HG03469 (cell line): ENCODE measurements around the gene MAU2.

Experiments used
- ATAC-seq: cut with Tn5 transposase; IDR thresholded peaks from one replicate; pipeline ENCODE4 v1.9.1; 2021; ENCODE audit warnings: mild to moderate bottlenecking, moderate library complexity, moderate number of reproducible peaks; ENCODE audit not compliant: unreplicated experiment

The MAU2 gene

GRCh38 chr19:19320361-19321140, at the start of gene MAU2, which contains the start of gene SUGP1:
TSS of gene MAU2 (plus strand) at chr19:19320829. CDS start at chr19:19320860, 31 bp downstream.
TSS of gene SUGP1 (minus strand) at chr19:19320509. CDS start at chr19:19320496, 13 bp downstream.
- peak; percentile 86 for ATAC-seq

- ATAC-seq, result no peak
Measured at GRCh38 chr19:19271828-19272599, 48.6 kb upstream of the MAU2 start.

- no peak for ATAC-seq
Measured at GRCh38 chr19:19274146-19274545, 46.5 kb upstream of the MAU2 start.

GRCh38 chr19:19274716-19275565, 45.7 kb upstream of the MAU2 start:
- ATAC-seq, result no peak

GRCh38 chr19:19276386-19276785, 44.2 kb upstream of the MAU2 start:
- no peak for ATAC-seq

- no peak for ATAC-seq
Measured at GRCh38 chr19:19276851-19277250, 43.8 kb upstream of the MAU2 start.

GRCh38 chr19:19278315-19278714, 42.3 kb upstream of the MAU2 start:
- ATAC-seq, result no peak

- no peak for ATAC-seq
Measured at GRCh38 chr19:19279062-19279612, 41.5 kb upstream of the MAU2 start.

GRCh38 chr19:19279853-19280252, 40.8 kb upstream of the MAU2 start:
- no peak for ATAC-seq

- ATAC-seq, result no peak
Measured at GRCh38 chr19:19280561-19280960, 40.1 kb upstream of the MAU2 start.

- no peak for ATAC-seq
Measured at GRCh38 chr19:19285686-19286085, 34.9 kb upstream of the MAU2 start.

GRCh38 chr19:19292607-19293006, 28.0 kb upstream of the MAU2 start:
- no peak for ATAC-seq

GRCh38 chr19:19294914-19295313, 25.7 kb upstream of the MAU2 start:
- no peak for ATAC-seq

GRCh38 chr19:19296953-19297689, 23.5 kb upstream of the MAU2 start:
- no peak for ATAC-seq

GRCh38 chr19:19297759-19298158, 22.9 kb upstream of the MAU2 start:
- ATAC-seq, result no peak

GRCh38 chr19:19300613-19301012, 20.0 kb upstream of the MAU2 start:
- ATAC-seq, result no peak

GRCh38 chr19:19303411-19303810, 17.2 kb upstream of the MAU2 start:
- ATAC-seq, result no peak

GRCh38 chr19:19304186-19304965, 16.3 kb upstream of the MAU2 start:
- no peak for ATAC-seq

- no peak for ATAC-seq
Measured at GRCh38 chr19:19305066-19305465, 15.6 kb upstream of the MAU2 start.
